IPS-NIHi7 (cell line): Measurements from ENCODE around the gene CCRL2.
A peak's percentile ranks its signal among the peaks of the same experiment; 100 is the strongest.
"Not testable (repeated sequence)": the region's sequence is repeated elsewhere in the genome, so short reads cannot be mapped to it uniquely, and the experiment has no call there.

ENCODE experiments used
- DNase-seq: peaks from one replicate; pipeline ENCODE4 v3.0.0; 2012; ENCODE audit warnings: mixed read lengths; ENCODE audit errors: extremely low spot score

The CCRL2 gene

GRCh38 chr3:46380471-46381221, 26.4 kb upstream of the CCRL2 start:
- no peak for DNase-seq

DNA sequence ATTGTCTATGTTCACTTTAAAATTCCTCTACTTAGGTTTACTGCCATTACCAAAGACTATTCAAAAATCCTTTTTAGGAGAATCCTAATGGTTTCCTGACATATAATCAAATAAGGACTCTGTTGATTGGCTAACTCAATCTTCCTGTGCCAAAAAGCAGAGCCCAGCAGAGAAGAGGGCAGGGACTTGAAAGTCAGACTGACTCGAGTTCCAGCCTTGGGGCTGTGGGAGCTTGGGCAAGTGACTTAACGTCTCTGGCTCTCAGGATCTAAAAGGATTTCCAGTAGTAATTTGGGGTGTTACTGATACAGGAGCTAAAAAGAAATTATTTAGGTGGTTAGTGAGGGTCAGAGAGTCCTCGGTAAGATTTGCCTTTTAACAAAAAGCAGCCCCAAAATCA, 25.4 kb upstream of the CCRL2 start:
- DNase-seq: no peak

DNA sequence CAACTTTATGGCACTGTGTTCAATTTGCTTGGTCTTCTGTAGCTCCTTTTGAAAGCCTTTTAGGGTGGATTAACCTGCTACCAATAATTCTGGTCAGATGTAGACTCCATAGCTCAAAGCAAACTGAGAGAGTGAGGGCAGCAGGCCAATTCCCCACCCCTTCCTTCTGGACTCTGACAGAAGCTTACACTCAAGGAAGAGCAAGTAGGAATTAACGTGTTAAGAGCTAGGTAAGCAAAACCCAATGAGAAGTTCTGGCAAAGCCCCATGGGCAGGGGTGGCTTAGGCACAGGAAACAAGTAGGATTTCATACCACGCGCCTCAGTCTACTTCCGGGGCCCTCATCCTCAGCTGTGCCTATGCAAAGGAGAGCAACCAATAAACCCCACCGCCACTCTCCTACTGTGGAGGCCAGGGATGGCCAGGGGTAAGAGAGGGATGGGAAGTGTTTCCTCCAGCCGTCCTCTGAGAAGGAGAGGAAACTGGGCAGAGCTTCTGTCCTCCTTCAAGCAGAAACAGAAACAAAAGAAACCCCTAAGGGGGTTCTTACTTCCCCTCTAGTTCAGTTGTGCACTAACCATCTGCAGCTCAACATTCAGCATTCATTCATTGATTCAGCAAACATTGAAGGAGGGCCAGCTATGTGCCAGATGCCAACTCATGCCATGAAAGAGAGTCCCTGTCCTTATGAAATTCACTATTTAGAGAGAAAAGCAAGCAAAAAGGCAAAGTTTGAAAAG, 23.7 kb upstream of the CCRL2 start:
- no peak for DNase-seq

GRCh38 chr3:46383951-46384330, 23.1 kb upstream of the CCRL2 start:
- no peak for DNase-seq

- no peak for DNase-seq
Measured at GRCh38 chr3:46386205-46386604, 20.9 kb upstream of the CCRL2 start.

- DNase-seq: not testable (repeated sequence)
Measured at GRCh38 chr3:46388847-46389246, 18.2 kb upstream of the CCRL2 start.

- DNase-seq: no peak
Measured at GRCh38 chr3:46389306-46389705, 17.8 kb upstream of the CCRL2 start.

- DNase-seq: not testable (repeated sequence)
Measured at GRCh38 chr3:46391526-46391925, 15.5 kb upstream of the CCRL2 start.

- no peak for DNase-seq
Measured at GRCh38 chr3:46393011-46393410, 14.0 kb upstream of the CCRL2 start.

- DNase-seq: peak; percentile 55
Measured at GRCh38 chr3:46393554-46394434, 13.3 kb upstream of the CCRL2 start.

GRCh38 chr3:46395210-46395661, 11.8 kb upstream of the CCRL2 start:
- no peak for DNase-seq

- DNase-seq: no peak
Measured at GRCh38 chr3:46395766-46396530, 11.1 kb upstream of the CCRL2 start.

- DNase-seq: no peak
Measured at GRCh38 chr3:46397111-46397510, 9.9 kb upstream of the CCRL2 start.

DNA sequence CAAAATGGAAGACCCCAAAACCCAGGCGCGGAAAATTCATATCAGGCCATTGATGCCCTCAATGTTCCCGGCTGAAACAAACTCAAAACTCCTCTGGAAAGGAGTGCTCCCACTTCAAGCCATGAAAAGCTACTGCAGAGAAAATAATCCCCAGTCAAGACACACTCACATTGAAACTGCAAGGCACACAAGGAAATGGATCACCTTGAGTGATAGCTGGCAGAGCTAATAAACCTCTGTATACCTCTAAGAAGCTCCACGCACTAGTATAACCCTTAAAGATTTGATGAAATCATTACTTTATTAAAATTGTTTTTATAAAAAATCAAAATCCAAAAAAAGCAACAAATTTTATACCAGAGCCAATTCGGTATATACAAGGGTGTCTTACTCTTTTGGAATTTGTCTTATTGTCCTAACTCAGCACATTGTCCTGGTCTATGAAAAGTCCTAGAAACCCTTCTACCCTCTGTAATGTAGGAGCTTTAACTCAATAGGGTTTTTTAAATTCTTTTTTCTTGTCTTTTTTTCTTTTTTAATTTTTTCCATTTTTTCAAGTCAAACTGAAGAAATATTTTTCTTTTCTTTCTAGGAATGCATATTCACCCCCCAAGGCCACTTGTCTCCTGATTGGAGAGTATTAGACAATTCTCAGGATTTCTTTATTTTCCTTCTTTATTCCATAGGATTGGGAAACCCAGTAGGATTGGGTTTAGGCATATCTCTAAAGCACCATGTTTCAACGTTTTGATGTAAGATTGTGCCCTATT, 8.7 kb upstream of the CCRL2 start:
- DNase-seq: no peak

- no peak for DNase-seq
Measured at GRCh38 chr3:46399098-46399497, 8.0 kb upstream of the CCRL2 start.

- no peak for DNase-seq
Measured at GRCh38 chr3:46399557-46399956, 7.5 kb upstream of the CCRL2 start.

GRCh38 chr3:46400000-46400734, 6.9 kb upstream of the CCRL2 start:
- DNase-seq: no peak

- no peak for DNase-seq
Measured at GRCh38 chr3:46400846-46401245, 6.2 kb upstream of the CCRL2 start.

- DNase-seq: no peak
Measured at GRCh38 chr3:46401579-46401978, 5.5 kb upstream of the CCRL2 start.

- not testable (repeated sequence) for DNase-seq
Measured at GRCh38 chr3:46402902-46403301, 4.2 kb upstream of the CCRL2 start.
